ENCODE results near the gene ATP13A3.
"Not testable (repeated sequence)": the region's sequence is repeated elsewhere in the genome, so short reads cannot be mapped to it uniquely, and the experiment has no call there.

The ATP13A3 gene

DNA sequence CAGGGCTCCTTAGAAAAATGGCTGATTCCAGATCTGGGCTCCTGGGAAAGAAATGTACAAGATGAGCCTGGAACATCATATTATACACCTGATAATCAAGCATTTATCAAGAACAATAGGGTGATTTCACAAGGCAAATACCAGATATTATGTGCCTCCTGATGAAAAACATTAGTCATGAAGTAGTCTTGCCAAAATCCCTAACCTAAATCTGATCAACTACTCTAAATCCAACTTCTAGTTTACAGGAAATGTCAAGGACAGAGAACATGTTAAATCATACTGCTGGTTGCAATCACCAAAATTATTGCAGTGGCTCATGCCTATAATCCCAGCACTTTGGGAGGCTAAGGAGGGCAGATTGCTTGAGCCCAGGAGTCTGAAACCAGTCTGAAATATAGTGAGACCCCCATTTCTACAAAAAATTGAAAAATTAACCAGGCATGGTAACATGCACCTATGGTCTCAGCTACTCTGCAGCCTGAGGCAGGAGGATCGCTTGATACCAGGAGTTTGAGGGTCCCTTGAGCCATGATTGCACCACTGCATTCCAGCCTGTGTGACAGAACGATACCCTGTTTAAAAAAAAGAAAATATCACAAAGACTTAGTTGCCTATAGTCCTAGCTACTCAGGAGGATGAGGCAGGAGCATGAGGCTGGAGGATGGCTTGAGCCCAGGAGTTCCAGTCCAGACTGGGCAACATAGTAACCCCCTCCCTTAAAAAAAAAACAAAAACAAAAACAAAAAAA, 34.9 kb upstream of the ATP13A3 start:
- H3K27ac ChIP-seq: peak overlapping the region; percentile 74; the same call in 1 of the 2 replicates
- POLR2A ChIA-PET (ENCODE audit: low non-redundant PET): no interaction called here

DNA sequence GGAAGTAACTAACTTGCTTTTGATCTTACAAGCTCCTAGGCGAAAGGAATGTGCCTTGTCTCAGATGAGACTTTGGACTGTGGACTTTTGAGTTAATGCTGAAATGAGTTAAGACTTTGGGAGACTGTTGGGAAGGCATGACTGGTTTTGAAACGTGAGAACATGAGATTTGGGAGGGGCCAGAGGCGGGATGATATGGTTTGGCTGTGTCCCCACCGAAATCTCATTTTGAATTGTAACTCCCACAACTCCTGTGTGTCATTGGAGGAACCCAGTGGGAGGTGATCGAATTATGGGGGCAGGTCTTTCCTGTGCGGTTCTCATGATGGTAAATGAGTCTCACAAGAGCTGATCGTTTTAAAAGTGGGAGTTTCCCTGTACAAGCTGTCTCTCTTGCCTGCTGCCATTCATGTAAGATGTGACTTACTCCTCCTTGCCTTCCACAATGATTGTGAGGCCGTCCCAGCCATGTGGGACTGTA, 33.9 kb upstream of the ATP13A3 start:
- POLR2A ChIA-PET (ENCODE audit: low non-redundant PET); DNase-seq (ENCODE audit: low spot score); CTCF ChIA-PET: not testable (repeated sequence)
- peak overlapping the region; percentile 54; the same call in 1 of the 2 replicates for H3K27ac ChIP-seq

More for the DNA sequence above, 34.9 kb upstream of the ATP13A3 start:
- CTCF ChIA-PET: no interaction called here
- DNase-seq (ENCODE audit: low spot score): peak; percentile 81
- TF ChIP-seq, protein P1, sequence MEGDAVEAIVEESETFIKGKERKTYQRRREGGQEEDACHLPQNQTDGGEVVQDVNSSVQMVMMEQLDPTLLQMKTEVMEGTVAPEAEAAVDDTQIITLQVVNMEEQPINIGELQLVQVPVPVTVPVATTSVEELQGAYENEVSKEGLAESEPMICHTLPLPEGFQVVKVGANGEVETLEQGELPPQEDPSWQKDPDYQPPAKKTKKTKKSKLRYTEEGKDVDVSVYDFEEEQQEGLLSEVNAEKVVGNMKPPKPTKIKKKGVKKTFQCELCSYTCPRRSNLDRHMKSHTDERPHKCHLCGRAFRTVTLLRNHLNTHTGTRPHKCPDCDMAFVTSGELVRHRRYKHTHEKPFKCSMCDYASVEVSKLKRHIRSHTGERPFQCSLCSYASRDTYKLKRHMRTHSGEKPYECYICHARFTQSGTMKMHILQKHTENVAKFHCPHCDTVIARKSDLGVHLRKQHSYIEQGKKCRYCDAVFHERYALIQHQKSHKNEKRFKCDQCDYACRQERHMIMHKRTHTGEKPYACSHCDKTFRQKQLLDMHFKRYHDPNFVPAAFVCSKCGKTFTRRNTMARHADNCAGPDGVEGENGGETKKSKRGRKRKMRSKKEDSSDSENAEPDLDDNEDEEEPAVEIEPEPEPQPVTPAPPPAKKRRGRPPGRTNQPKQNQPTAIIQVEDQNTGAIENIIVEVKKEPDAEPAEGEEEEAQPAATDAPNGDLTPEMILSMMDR (conservative IDR thresholded peaks at IDR 0.05; ENCODE audit: low read depth): no peak

DNA sequence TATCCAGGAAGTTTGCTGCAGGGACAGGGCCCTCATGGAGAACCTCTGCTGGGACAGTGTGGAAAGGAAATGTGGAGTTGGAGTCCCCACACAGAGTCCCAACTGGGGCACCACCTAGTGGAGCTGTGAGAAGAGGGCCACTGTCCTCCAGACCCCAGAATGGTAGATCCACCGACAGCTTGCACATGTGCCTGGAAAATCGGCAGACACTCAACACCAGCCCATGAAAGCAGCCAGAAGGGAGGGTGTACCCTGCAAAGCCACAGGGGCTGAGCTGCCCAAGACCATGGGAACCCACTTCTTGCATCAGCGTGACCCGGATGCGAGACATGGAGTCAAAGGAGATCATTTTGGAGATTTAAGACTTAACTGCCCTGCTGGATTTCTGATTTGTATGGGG, 33.4 kb upstream of the ATP13A3 start:
- H3K27ac ChIP-seq: peak overlapping the region; percentile 54; the same call in 1 of the 2 replicates
- POLR2A ChIA-PET (ENCODE audit: low non-redundant PET); CTCF ChIA-PET; DNase-seq (ENCODE audit: low spot score): not testable (repeated sequence)

DNA sequence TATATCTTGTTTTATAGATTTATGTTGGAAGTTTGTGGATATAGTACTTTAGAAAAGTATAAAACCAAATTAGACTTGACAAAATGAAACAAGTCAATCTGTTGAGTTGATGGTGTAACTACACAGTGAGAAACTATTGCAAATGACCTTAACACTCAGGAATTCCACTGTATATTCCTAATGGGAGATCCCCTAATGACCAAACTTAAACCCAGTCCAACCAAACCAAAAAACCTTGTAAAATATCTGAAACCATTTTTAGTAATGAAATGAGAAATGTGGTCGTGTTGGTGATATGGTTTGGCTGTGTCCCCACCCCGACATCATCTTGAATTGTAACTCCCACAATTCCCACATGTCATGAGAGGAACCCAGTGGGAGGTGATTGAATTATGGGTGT, 31.9 kb upstream of the ATP13A3 start:
- POLR2A ChIA-PET (ENCODE audit: low non-redundant PET): no interaction called here
- H3K27ac ChIP-seq: no peak overlapping the region
- CTCF ChIA-PET: no interaction called here
- TF ChIP-seq, protein P1 (conservative IDR thresholded peaks at IDR 0.05; ENCODE audit: low read depth): no peak
- no peak for DNase-seq (ENCODE audit: low spot score)

DNA sequence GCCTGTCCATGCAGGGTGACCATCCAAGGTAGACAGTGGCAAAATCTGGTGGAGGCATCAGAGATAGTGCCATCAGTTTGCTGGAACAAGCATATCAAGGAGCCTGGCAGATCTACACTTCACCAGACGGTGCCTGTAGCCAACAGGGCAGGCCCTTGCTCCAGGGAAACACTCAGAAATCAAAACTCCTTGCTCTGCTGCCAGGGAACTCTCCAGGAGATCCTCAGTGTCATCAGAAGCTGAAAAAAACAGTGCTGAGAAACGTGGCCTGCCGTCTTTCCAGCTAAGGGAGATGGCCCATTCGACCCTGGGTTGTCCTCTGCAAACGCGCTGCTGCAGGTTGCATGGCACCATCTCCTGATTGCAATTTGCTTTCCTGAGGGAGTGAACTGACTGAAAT, 30.5 kb upstream of the ATP13A3 start:
- ChIA-PET CTCF (no interaction called here), POLR2A (ENCODE audit: low non-redundant PET) (interaction anchor here (0.6 kb wide), 1 partner anchor 10 kb away, joined by 9 read pairs; no protein-coding TSS in a partner anchor)
- TF ChIP-seq, protein P1 (conservative IDR thresholded peaks at IDR 0.05; ENCODE audit: low read depth): no peak

DNA sequence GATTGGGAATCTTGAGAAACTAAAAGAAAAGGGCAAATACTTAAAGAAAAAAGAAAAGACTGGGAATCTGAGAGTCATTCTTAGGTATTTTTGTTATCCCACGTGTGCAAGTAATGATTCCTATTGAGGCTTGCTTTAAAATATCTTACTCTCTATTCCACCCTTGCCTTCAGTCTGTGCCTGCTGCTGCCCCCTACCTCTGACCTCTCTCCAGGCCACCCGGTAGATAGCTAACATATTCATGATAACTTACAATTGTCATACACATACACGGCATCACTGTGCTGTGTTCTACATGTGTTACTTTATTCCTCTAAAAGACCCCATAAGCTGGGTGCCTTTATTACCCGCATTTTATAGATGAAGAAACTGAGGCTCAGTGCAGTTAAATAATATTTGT, 27.8 kb upstream of the ATP13A3 start:
- DNase-seq (ENCODE audit: low spot score): no peak
- H3K27ac ChIP-seq: no peak overlapping the region
- TF ChIP-seq, protein P1 (conservative IDR thresholded peaks at IDR 0.05; ENCODE audit: low read depth): no peak
- ChIA-PET POLR2A (ENCODE audit: low non-redundant PET) (interaction anchor here (0.6 kb wide), 1 partner anchor 8 kb away, joined by 3 read pairs; no protein-coding TSS in a partner anchor), CTCF (no interaction called here)

More for the DNA sequence above, 30.5 kb upstream of the ATP13A3 start:
- no peak for DNase-seq (ENCODE audit: low spot score)
- no peak overlapping the region for H3K27ac ChIP-seq

DNA sequence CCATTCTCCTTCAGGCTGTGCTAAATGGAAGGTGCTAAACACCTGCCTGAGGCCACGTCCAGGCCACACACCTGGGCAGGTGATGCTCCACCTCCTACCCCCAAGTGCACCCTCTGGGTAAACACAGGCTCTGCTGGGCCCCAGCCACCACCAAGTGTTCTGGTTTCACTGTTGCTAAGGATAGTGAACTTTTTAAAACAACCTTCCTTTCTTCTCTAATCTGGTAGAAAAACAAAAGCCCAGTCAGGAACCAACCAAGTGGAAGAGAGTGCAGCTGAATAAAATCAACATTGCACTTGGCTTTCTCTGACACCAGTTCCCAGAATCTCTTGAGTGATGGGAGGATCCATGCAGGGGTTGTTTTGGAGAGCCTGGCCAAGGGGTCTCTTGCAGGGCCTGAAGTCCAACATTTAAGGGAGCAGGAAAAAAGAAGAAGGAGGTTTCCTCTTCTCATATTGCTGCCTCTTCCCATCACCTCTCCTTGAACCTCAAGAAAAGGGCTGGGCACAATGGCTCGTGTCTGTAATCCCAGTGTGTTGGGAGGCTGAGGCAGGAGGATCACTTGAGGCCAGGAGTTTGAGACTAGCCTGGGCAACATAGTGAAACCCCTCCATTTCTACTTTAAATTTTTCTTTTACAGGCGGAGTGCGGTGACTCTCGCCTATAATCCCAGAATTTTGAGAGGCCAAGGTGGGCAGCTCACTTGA, 26.2 kb upstream of the ATP13A3 start:
- POLR2A ChIA-PET (ENCODE audit: low non-redundant PET): no interaction called here
- CTCF ChIA-PET: no interaction called here
- DNase-seq (ENCODE audit: low spot score): no peak

More for the DNA sequence above, 26.2 kb upstream of the ATP13A3 start:
- no peak overlapping the region for H3K27ac ChIP-seq
- TF ChIP-seq, protein P1 (conservative IDR thresholded peaks at IDR 0.05; ENCODE audit: low read depth): no peak
